ENCODE measurements around the gene HLA-F.

Gene HLA-F

GRCh38 chr6:29744621-29745020, 21.4 kb downstream of the HLA-F start:
- DNase-seq = no peak

GRCh38 chr6:29745386-29745785, 22.2 kb downstream of the HLA-F start:
- DNase-seq = no peak

- no peak for DNase-seq
Measured at GRCh38 chr6:29745855-29746449, 22.7 kb downstream of the HLA-F start.

- no peak for DNase-seq
Measured at GRCh38 chr6:29746846-29747687, 23.8 kb downstream of the HLA-F start.

- no peak for DNase-seq
Measured at GRCh38 chr6:29747688-29748250, 24.5 kb downstream of the HLA-F start.

GRCh38 chr6:29748391-29749307, 25.4 kb downstream of the HLA-F start:
- no peak for DNase-seq

GRCh38 chr6:29749308-29749662, 26.1 kb downstream of the HLA-F start:
- no peak for DNase-seq

- no peak for DNase-seq
Measured at GRCh38 chr6:29749668-29750067, 26.4 kb downstream of the HLA-F start.

GRCh38 chr6:29750709-29751108, 27.5 kb downstream of the HLA-F start:
- no peak for DNase-seq

GRCh38 chr6:29751480-29751879, 28.2 kb downstream of the HLA-F start:
- no peak for DNase-seq

- DNase-seq = peak; percentile 54
Measured at GRCh38 chr6:29752451-29753308, 29.4 kb downstream of the HLA-F start.

- no peak for DNase-seq
Measured at GRCh38 chr6:29753309-29753644, 30.0 kb downstream of the HLA-F start.

GRCh38 chr6:29755295-29755871, 32.1 kb downstream of the HLA-F start:
- no peak for DNase-seq

- DNase-seq = no peak
Measured at GRCh38 chr6:29757282-29757681, 34.0 kb downstream of the HLA-F start.

- no peak for DNase-seq
Measured at GRCh38 chr6:29757701-29758293, 34.6 kb downstream of the HLA-F start.

GRCh38 chr6:29758761-29759160, 35.5 kb downstream of the HLA-F start:
- no peak for DNase-seq

GRCh38 chr6:29759457-29759856, 36.2 kb downstream of the HLA-F start:
- no peak for DNase-seq

GRCh38 chr6:29760328-29760727, 37.1 kb downstream of the HLA-F start:
- DNase-seq = no peak

- no peak for DNase-seq
Measured at GRCh38 chr6:29762051-29762450, 38.8 kb downstream of the HLA-F start.

GRCh38 chr6:29762781-29763214, 39.6 kb downstream of the HLA-F start:
- DNase-seq = no peak

- no peak for DNase-seq
Measured at GRCh38 chr6:29763491-29764289, 40.5 kb downstream of the HLA-F start.
